T-helper 17 cell (primary cell): ENCODE results near the gene EME2. TPM values are rescaled to one million over a fixed set of nuclear protein-coding genes. Genes with fewer than 3 reads are reported as not detected.

Experiments used
- ATAC-seq: fragments of 150-1000 bp; cut with Tn5 transposase; 2 replicates; pipeline ENCODE4 v1.10.0; 2021; ENCODE audit warnings: mild to moderate bottlenecking, moderate library complexity
- DNase-seq, 3 donors: peaks; one replicate each; pipeline versions ENCODE4 v3.0.0 to v3.0.0-alpha.2; 2020 to 2021
- H3K9me3 ChIP-seq: one replicate; pipeline ENCODE4 v1.7.0; 2013; ENCODE audit warnings: low read length, mild to moderate bottlenecking; ENCODE audit not compliant: control insufficient read depth, poor library complexity, severe bottlenecking
- H3K27ac Mint-ChIP-seq: one replicate; pipeline ENCODE4 v1.8.0; 2022; ENCODE audit warnings: mild to moderate bottlenecking, moderate library complexity, mixed read lengths
- H3K27me3 Mint-ChIP-seq: one replicate; pipeline ENCODE4 v1.8.0; 2022; ENCODE audit warnings: mixed read lengths
- H3K36me3 Mint-ChIP-seq: one replicate; pipeline ENCODE4 v1.8.0; 2022; ENCODE audit warnings: low read depth, mixed read lengths
- H3K4me1 Mint-ChIP-seq: one replicate; pipeline ENCODE4 v1.8.0; 2022; ENCODE audit warnings: mild to moderate bottlenecking, mixed read lengths
- H3K4me3 Mint-ChIP-seq: one replicate; pipeline ENCODE4 v1.8.0; 2022; ENCODE audit warnings: mild to moderate bottlenecking, moderate library complexity, mixed read lengths
- total RNA-seq, 4 donors: library from RNA in 2 of 4; stranded (reverse) in 2 of 4; gene quantifications; one replicate each; pipeline ENCODE4 v1.2.3 and lab custom pipeline; 2022 to 2026

EME2 gene
- total RNA-seq, 2 donors from 2014 or later, result 30.6 to 30.8 TPM

DNA sequence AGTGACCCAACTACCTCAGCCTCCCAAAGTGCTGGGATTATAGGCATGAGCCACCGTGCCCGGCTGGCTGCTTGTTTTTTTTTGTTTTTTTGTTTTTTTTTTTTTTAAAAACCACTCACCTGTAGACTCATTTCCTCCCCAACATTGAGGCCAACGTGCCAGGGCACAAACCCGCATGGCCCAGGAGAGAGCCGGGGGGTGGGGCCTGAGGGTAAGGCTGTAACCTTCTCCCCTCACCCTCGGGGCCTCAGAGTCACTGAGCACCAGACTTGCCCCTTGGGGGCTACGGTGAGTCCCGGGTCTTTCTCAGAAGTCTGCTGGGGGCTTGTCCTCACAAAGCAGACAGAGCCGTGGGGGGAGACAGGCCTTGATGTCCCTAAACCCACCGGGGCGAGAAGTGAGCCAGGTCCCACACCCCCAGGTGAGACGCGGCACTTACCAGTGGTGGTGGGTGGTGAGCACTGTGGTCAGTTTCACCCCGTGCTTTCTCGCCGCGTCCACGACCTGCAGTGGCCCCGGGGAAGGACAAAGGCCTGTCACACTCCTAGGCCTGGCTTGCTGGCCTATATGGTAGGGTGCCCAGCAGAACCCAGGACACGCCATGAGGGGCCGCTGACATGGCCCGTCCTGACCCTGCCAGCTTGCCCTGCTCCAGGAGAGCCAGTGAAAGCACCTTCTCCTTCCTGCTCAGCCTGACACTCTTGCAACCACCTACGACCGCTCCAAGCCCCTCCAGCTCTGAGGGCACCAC is 49.4 kb downstream of the EME2 start:
- H3K27me3 Mint-ChIP-seq, result no peaks in the 10 kb centered on the region
- no peak overlapping the region for H3K27ac Mint-ChIP-seq
- H3K9me3 ChIP-seq, result no peaks in the 10 kb centered on the region
- H3K4me3 Mint-ChIP-seq, result no peak overlapping the region
- H3K36me3 Mint-ChIP-seq, result no peaks in the 10 kb centered on the region
- ATAC-seq (no peak), DNase-seq (no peak)
- peaks cover 10% of the 10 kb centered on the region for H3K4me1 Mint-ChIP-seq

DNA sequence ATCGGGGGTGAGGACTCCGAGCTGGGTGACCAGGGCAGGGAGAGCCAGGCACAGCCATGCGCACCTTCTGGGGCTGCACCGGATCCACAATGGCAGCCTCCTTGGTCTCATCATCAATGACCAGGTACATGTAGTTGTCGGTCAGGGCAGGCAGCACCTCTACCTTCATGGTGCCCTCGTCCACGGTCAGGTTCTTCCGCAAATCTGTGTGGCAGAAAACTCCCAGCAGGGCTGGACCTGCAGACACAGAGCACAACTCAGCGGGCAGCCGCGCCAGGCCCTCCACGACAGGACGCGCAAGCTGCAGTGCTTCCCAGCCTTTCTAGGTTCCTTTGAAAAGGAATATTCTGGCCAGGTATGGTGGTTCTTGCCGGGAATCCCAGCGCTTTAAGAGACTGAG is 50.2 kb downstream of the EME2 start:
- H3K4me1 Mint-ChIP-seq, result peaks cover 15% of the 10 kb centered on the region
- H3K9me3 ChIP-seq, result no peaks in the 10 kb centered on the region
- H3K27me3 Mint-ChIP-seq, result no peaks in the 10 kb centered on the region
- H3K4me3 Mint-ChIP-seq, result no peak overlapping the region
- DNase-seq (no peak), ATAC-seq (no peak)
- H3K27ac Mint-ChIP-seq, result no peak overlapping the region
- H3K36me3 Mint-ChIP-seq, result no peaks in the 10 kb centered on the region

DNA sequence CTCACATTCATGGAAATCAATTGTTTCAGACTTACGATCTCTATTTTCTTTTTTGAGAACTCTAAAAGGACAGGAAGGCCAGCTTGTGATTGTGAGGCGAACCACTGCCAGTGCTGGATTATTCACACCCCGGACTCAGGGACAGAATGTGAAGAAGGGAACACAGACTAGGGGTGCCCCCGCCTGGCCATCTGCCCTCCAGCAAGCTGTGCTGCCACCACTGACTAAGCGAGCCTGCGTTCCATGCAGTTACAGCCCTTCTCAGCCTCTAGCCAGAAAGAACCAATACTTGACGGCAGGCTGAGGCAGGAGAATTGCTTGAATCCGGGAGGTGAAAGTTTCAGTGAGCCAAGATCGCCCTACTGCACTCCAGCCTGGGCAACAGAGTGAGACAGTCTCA is 51.2 kb downstream of the EME2 start:
- Mint-ChIP-seq H3K4me1 (peaks cover 15% of the 10 kb centered on the region), H3K27ac (peak overlapping the region; percentile 54), H3K36me3 (no peaks in the 10 kb centered on the region), H3K27me3 (no peaks in the 10 kb centered on the region), H3K4me3 (no peak overlapping the region)
- DNase-seq, result no peak
- no peak for ATAC-seq
- H3K9me3 ChIP-seq, result no peaks in the 10 kb centered on the region

DNA sequence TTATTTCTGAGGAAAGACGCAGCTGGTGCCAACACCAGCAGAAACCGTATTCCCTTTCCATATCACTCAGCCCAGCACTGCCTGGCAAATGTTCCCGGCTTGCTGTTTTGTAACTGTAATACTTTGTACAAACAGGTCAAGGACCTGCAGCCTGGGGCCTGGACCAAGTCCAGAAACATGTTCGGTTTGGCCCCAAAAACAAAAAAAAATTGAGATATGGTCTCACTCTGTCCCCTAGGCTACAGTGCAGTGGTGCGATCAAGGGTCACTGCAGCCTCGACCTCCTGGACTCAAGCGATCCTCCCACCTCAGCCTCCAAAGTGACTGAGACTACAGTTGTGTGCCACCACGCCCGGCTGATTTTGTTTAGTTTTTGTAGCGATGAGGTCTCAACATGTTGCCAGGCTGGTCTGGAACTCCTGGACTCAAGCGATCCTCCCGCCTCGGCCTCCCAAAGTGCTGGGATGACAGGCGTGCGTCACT is 52.8 kb downstream of the EME2 start:
- peak overlapping the region; percentile 77 for H3K27ac Mint-ChIP-seq
- peak overlapping the region; percentile 85 for H3K4me3 Mint-ChIP-seq
- H3K9me3 ChIP-seq, result no peaks in the 10 kb centered on the region
- H3K27me3 Mint-ChIP-seq, result no peaks in the 10 kb centered on the region
- ATAC-seq (no peak), DNase-seq (no peak)
- H3K4me1 Mint-ChIP-seq, result peaks cover 12% of the 10 kb centered on the region
- no peaks in the 10 kb centered on the region for H3K36me3 Mint-ChIP-seq

Other genes starting within 250 kb of the EME2 start
- 10 to 100 TPM; 22.2 to 23.4 TPM for gene TMEM204, start 239.1 kb upstream of the EME2 start, total RNA-seq
- gene IFT140, start 160.7 kb upstream of the EME2 start, total RNA-seq, result 1 to 10 TPM; 5.5 to 7.9 TPM
- 10 to 100 TPM; 22.8 to 28.6 TPM for gene CRAMP1, start 160.4 kb upstream of the EME2 start, total RNA-seq
- 10 to 100 TPM; 11.6 to 14.4 TPM for gene JPT2, start 94.5 kb upstream of the EME2 start, total RNA-seq
- 100 to 1,000 TPM; 221 to 247 TPM for gene MAPK8IP3, start 66.6 kb upstream of the EME2 start, total RNA-seq
- gene NME3, start 1.3 kb upstream of the EME2 start, total RNA-seq, result 10 to 100 TPM; 54.0 to 61.9 TPM
- 10 to 100 TPM; 45.1 to 57.5 TPM for gene MRPS34, start 324 bp downstream of the EME2 start, total RNA-seq
- gene SPSB3, start 9.8 kb downstream of the EME2 start, total RNA-seq, result 100 to 1,000 TPM in 1 of 2 donors, 10 to 100 TPM in 1; 92.2 to 101 TPM
- gene NUBP2, start 10.2 kb downstream of the EME2 start, total RNA-seq, result 10 to 100 TPM; 41.7 to 44.9 TPM
- gene IGFALS, start 20.9 kb downstream of the EME2 start, total RNA-seq, result under 1 TPM; 0.25 to 0.55 TPM
- gene HAGH, start 54.0 kb downstream of the EME2 start, total RNA-seq, result 10 to 100 TPM; 35.8 to 37.9 TPM
- gene FAHD1, start 54.4 kb downstream of the EME2 start, total RNA-seq, result 1 to 10 TPM; 6.1 to 7.9 TPM
- not detected for gene MEIOB, start 99.4 kb downstream of the EME2 start, total RNA-seq
- not detected for gene HS3ST6, start 145.6 kb downstream of the EME2 start, total RNA-seq
- 1 to 10 TPM; 3.8 to 4.9 TPM for gene MSRB1, start 170.4 kb downstream of the EME2 start, total RNA-seq
- gene RPL3L, start 181.9 kb downstream of the EME2 start, total RNA-seq, result not detected
- 10 to 100 TPM; 57.7 to 58.1 TPM for gene NDUFB10, start 186.7 kb downstream of the EME2 start, total RNA-seq
- gene RPS2, start 192.0 kb downstream of the EME2 start, total RNA-seq, result 1,000 to 10,000 TPM; 3,200 to 3,361 TPM
- gene RNF151, start 194.0 kb downstream of the EME2 start, total RNA-seq, result not detected
- gene TBL3, start 199.2 kb downstream of the EME2 start, total RNA-seq, result 10 to 100 TPM; 19.5 to 20.8 TPM
- under 1 TPM; 0.40 to 0.78 TPM for gene NOXO1, start 208.7 kb downstream of the EME2 start, total RNA-seq
- 10 to 100 TPM; 16.2 to 22.1 TPM for gene GFER, start 211.4 kb downstream of the EME2 start, total RNA-seq
- 1 to 10 TPM; 7.3 to 8.1 TPM for gene SYNGR3, start 217.2 kb downstream of the EME2 start, total RNA-seq
- 10 to 100 TPM; 45.2 to 46.7 TPM for gene ZNF598, start 237.0 kb downstream of the EME2 start, total RNA-seq
- gene NPW, start 247.0 kb downstream of the EME2 start, total RNA-seq, result 1 to 10 TPM in 1 of 2 donors, not detected in 1; 2.0 TPM